NCI-H748 (cell line): ENCODE measurements around the gene ADM2.

Source experiments
- DNase-seq: peaks from one replicate; lab custom pipeline; 2025; ENCODE audit not compliant: unreplicated experiment; lab: John Stamatoyannopoulos, UW

ADM2 gene

GRCh38 chr22:50445071-50445879 is 36.1 kb upstream of the ADM2 start:
- DNase-seq: no peak

GRCh38 chr22:50445880-50446707 is 35.2 kb upstream of the ADM2 start:
- no peak for DNase-seq

GRCh38 chr22:50446708-50447575 is 34.4 kb upstream of the ADM2 start:
- no peak for DNase-seq

GRCh38 chr22:50447576-50448551 is 33.5 kb upstream of the ADM2 start:
- DNase-seq: no peak

GRCh38 chr22:50452649-50453048 is 28.7 kb upstream of the ADM2 start:
- no peak for DNase-seq

- no peak for DNase-seq
These were observed 26.7 kb upstream of the ADM2 start for GRCh38 chr22:50454556-50455075.

- no peak for DNase-seq
These were observed 26.1 kb upstream of the ADM2 start for GRCh38 chr22:50455201-50455600.

- DNase-seq: no peak
These were observed 25.3 kb upstream of the ADM2 start for GRCh38 chr22:50456026-50456425.

GRCh38 chr22:50456466-50457234 is 24.7 kb upstream of the ADM2 start:
- no peak for DNase-seq

GRCh38 chr22:50459016-50459415 is 22.3 kb upstream of the ADM2 start:
- no peak for DNase-seq

GRCh38 chr22:50459496-50460140 is 21.7 kb upstream of the ADM2 start:
- DNase-seq: no peak

- DNase-seq: no peak
These were observed 20.4 kb upstream of the ADM2 start for GRCh38 chr22:50460938-50461337.

GRCh38 chr22:50461536-50461935 is 19.8 kb upstream of the ADM2 start:
- no peak for DNase-seq

GRCh38 chr22:50461979-50462540 is 19.3 kb upstream of the ADM2 start:
- DNase-seq: no peak

- DNase-seq: no peak
These were observed 18.0 kb upstream of the ADM2 start for GRCh38 chr22:50463188-50463900.

- DNase-seq: no peak
These were observed 16.9 kb upstream of the ADM2 start for GRCh38 chr22:50464451-50464850.

GRCh38 chr22:50465066-50465930 is 16.0 kb upstream of the ADM2 start:
- DNase-seq: no peak
